Measurements from ENCODE around the gene BTBD8. TPM values are rescaled to one million over a fixed set of nuclear protein-coding genes. Genes with fewer than 3 reads are reported as not detected.

Gene BTBD8
- 0.19 TPM for polyA plus RNA-seq (2012; ENCODE audit: low read depth, missing spikeins)

DNA sequence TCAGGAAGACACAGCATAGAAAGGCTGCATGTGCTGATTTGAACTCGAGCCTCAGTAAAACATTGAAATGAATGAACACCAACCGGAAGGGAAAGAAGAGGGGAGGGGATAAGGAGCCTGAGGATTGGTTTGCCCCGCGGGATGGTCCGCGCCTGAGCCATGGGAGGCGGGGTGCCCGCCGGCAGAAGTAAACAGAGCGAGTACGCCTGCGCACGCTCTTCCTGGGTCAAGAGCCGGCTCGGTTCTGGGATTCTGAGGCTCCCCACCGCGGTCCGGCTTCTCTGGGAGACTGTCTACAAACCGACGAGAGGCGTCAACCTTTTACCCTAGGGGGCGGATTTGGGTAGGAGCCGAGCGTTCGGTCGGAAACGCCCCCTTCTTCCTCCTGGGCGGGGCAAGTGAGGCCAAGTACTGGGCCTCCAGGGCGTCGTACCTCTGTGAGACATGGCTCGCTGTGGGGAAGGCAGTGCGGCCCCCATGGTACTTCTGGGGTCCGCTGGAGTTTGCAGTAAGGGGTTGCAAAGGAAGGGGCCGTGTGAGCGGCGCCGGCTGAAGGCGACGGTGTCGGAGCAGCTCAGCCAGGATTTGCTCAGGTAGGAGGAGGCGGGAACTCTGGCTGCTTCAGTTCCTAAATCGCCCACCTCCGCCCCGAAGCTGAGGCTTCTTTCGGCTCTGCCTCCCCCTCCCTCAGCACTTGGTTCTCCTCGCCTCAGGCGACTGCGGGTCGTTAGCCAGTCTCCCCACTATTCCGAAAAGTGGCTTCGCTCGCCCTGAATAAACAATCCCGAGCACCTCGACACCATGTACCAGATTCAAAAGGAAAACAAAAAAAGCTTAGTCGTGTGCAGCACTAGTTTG, at the start of gene BTBD8:
Gene BTBD8 (plus strand): TSS at position 218 of the 858 bp plus-strand sequence. CDS start 227 bp downstream, at position 445.
- DNase-seq (ENCODE audit: insufficient read length, low spot score), result peak; percentile 59
- TF ChIP-seq POU2F2 (IDR thresholded peaks at IDR 0.05; ENCODE audit: low read depth, low read length) (no peak), SPI1 (IDR thresholded peaks at IDR 0.05; ENCODE audit: low read depth, low read length) (no peak), PAX5 (IDR thresholded peaks at IDR 0.05; ENCODE audit: insufficient read depth, low read length, severe bottlenecking) (no peak), POLR2AphosphoS5 (IDR thresholded peaks at IDR 0.05; ENCODE audit: low read depth, low read length) (no peak), TAF1 (IDR thresholded peaks at IDR 0.05; ENCODE audit: low read depth, low read length) (no peak), POLR2A (IDR thresholded peaks at IDR 0.05; ENCODE audit: low read depth, low read length) (no peak)
- peak; percentile 82 for FAIRE-seq

GRCh38 chr1:92030656-92031107, 49.5 kb upstream of the BTBD8 start:
- no peak for DNase-seq (ENCODE audit: insufficient read length, low spot score)

DNA sequence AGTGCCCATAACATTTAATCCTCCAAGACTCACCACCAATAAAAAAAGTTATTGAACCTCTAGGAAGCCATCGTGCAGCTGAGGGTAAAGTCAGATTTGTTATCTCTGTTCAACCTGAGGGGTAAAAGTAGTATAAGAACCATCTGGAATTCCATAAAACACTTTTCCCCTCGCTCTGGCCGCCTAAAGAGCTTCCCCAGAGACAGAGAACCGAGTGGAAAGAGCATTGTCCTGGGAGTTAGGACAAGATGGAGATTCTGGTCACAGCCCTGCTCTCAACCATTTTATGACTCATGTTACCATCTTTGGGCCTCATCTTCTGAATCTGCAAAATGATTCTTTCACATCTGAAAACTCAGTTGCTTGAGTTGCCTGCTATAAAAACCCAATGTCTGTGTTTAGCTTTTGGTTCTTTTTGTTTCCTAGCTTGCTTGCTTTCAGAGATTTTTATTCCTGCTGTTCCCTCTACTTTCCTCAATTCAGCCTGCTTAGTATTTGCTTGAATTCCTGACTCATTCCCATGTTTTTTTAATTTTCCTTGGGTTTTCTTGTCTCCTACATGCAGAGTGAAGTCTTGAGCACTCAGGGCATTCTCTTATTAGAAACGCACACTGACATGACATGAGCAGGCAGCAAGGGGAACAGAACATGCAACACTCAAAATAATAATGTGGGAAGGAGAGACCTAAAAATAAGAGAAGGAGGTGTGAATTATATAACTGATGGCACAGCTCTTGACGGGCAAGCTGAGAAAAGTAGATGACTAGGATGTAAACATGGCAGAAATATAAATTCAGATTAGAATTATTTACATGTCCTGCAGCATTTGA, 48.6 kb upstream of the BTBD8 start:
- FAIRE-seq, result no peak
- TF ChIP-seq SPI1 (IDR thresholded peaks at IDR 0.05; ENCODE audit: low read depth, low read length) (no peak), TAF1 (IDR thresholded peaks at IDR 0.05; ENCODE audit: low read depth, low read length) (no peak), POU2F2 (IDR thresholded peaks at IDR 0.05; ENCODE audit: low read depth, low read length) (no peak), POLR2A (IDR thresholded peaks at IDR 0.05; ENCODE audit: low read depth, low read length) (no peak), POLR2AphosphoS5 (IDR thresholded peaks at IDR 0.05; ENCODE audit: low read depth, low read length) (no peak), PAX5 (IDR thresholded peaks at IDR 0.05; ENCODE audit: insufficient read depth, low read length, severe bottlenecking) (no peak)
- no peak for DNase-seq (ENCODE audit: insufficient read length, low spot score)

More at GRCh38 chr1:92030656-92031107, 49.5 kb upstream of the BTBD8 start:
- no peak for FAIRE-seq
- TF ChIP-seq SPI1 (IDR thresholded peaks at IDR 0.05; ENCODE audit: low read depth, low read length) (no peak), POLR2AphosphoS5 (IDR thresholded peaks at IDR 0.05; ENCODE audit: low read depth, low read length) (no peak), POU2F2 (IDR thresholded peaks at IDR 0.05; ENCODE audit: low read depth, low read length) (no peak), PAX5 (IDR thresholded peaks at IDR 0.05; ENCODE audit: insufficient read depth, low read length, severe bottlenecking) (no peak), TAF1 (IDR thresholded peaks at IDR 0.05; ENCODE audit: low read depth, low read length) (no peak), POLR2A (IDR thresholded peaks at IDR 0.05; ENCODE audit: low read depth, low read length) (no peak)

DNA sequence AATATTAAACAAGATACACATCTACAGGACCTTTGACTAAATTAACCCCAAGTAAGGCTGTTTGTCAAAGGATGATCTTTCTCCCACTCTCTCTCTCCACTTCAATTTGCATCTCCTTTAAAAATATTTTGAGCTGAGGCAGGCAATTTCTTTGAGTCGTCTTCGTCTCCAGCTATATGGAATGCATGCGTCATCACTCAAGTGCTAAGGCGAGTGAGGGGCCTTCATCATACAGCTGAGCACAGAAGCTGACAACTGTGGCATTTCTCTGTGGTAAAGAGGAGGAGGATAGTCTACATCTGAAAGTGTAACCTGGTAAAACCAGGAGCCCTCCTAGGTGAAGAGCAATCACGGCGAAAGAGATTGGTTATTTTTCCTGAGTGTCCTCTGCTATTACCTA, 42.7 kb upstream of the BTBD8 start:
- FAIRE-seq (no peak), DNase-seq (ENCODE audit: insufficient read length, low spot score) (no peak)

GRCh38 chr1:92038695-92039346, 41.3 kb upstream of the BTBD8 start:
- FAIRE-seq (no peak), DNase-seq (ENCODE audit: insufficient read length, low spot score) (no peak)
- TF ChIP-seq SPI1 (IDR thresholded peaks at IDR 0.05; ENCODE audit: low read depth, low read length) (no peak), POLR2AphosphoS5 (IDR thresholded peaks at IDR 0.05; ENCODE audit: low read depth, low read length) (no peak), POU2F2 (IDR thresholded peaks at IDR 0.05; ENCODE audit: low read depth, low read length) (no peak), PAX5 (IDR thresholded peaks at IDR 0.05; ENCODE audit: insufficient read depth, low read length, severe bottlenecking) (no peak), POLR2A (IDR thresholded peaks at IDR 0.05; ENCODE audit: low read depth, low read length) (no peak), TAF1 (IDR thresholded peaks at IDR 0.05; ENCODE audit: low read depth, low read length) (no peak)

More for the DNA sequence above, 42.7 kb upstream of the BTBD8 start:
- TF ChIP-seq POLR2AphosphoS5 (IDR thresholded peaks at IDR 0.05; ENCODE audit: low read depth, low read length) (no peak), PAX5 (IDR thresholded peaks at IDR 0.05; ENCODE audit: insufficient read depth, low read length, severe bottlenecking) (no peak), TAF1 (IDR thresholded peaks at IDR 0.05; ENCODE audit: low read depth, low read length) (no peak), SPI1 (IDR thresholded peaks at IDR 0.05; ENCODE audit: low read depth, low read length) (no peak), POU2F2 (IDR thresholded peaks at IDR 0.05; ENCODE audit: low read depth, low read length) (no peak), POLR2A (IDR thresholded peaks at IDR 0.05; ENCODE audit: low read depth, low read length) (no peak)

DNA sequence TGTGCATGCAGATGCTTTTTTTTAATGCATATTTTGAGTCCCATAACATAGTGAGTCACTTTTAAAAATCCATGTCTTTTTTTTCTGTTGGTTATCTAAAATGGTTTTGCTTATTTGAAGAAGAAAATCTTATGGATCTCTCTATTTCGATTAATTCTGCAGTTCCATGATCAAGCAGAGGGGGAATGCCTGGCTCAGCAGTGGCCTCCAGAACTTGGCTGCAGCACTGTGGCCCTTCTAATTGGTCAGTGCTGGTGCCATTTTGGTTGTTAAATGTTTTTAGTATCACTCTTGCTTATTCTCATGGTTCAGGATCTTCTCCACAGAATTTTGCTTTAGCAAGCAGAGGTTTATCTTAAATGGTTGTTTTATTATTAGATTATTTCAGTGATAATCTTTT, 39.2 kb upstream of the BTBD8 start:
- FAIRE-seq (no peak), DNase-seq (ENCODE audit: insufficient read length, low spot score) (no peak)
- TF ChIP-seq TAF1 (IDR thresholded peaks at IDR 0.05; ENCODE audit: low read depth, low read length) (no peak), POLR2AphosphoS5 (IDR thresholded peaks at IDR 0.05; ENCODE audit: low read depth, low read length) (no peak), POU2F2 (IDR thresholded peaks at IDR 0.05; ENCODE audit: low read depth, low read length) (no peak), POLR2A (IDR thresholded peaks at IDR 0.05; ENCODE audit: low read depth, low read length) (no peak), PAX5 (IDR thresholded peaks at IDR 0.05; ENCODE audit: insufficient read depth, low read length, severe bottlenecking) (no peak), SPI1 (IDR thresholded peaks at IDR 0.05; ENCODE audit: low read depth, low read length) (no peak)

- DNase-seq (ENCODE audit: insufficient read length, low spot score), result no peak
- TF ChIP-seq POLR2A (IDR thresholded peaks at IDR 0.05; ENCODE audit: low read depth, low read length) (no peak), SPI1 (IDR thresholded peaks at IDR 0.05; ENCODE audit: low read depth, low read length) (no peak), TAF1 (IDR thresholded peaks at IDR 0.05; ENCODE audit: low read depth, low read length) (no peak), POLR2AphosphoS5 (IDR thresholded peaks at IDR 0.05; ENCODE audit: low read depth, low read length) (no peak), POU2F2 (IDR thresholded peaks at IDR 0.05; ENCODE audit: low read depth, low read length) (no peak), PAX5 (IDR thresholded peaks at IDR 0.05; ENCODE audit: insufficient read depth, low read length, severe bottlenecking) (no peak)
- no peak for FAIRE-seq
These were observed 36.5 kb upstream of the BTBD8 start for GRCh38 chr1:92043621-92044020.

GRCh38 chr1:92045766-92046495, 34.2 kb upstream of the BTBD8 start:
- no peak for FAIRE-seq

More at GRCh38 chr1:92045766-92046495, 34.2 kb upstream of the BTBD8 start:
- DNase-seq (ENCODE audit: insufficient read length, low spot score), result no peak
- TF ChIP-seq PAX5 (IDR thresholded peaks at IDR 0.05; ENCODE audit: insufficient read depth, low read length, severe bottlenecking) (no peak), POLR2A (IDR thresholded peaks at IDR 0.05; ENCODE audit: low read depth, low read length) (no peak), TAF1 (IDR thresholded peaks at IDR 0.05; ENCODE audit: low read depth, low read length) (no peak), POLR2AphosphoS5 (IDR thresholded peaks at IDR 0.05; ENCODE audit: low read depth, low read length) (no peak), POU2F2 (IDR thresholded peaks at IDR 0.05; ENCODE audit: low read depth, low read length) (no peak), SPI1 (IDR thresholded peaks at IDR 0.05; ENCODE audit: low read depth, low read length) (no peak)
